ENCODE measurements around the gene IQSEC2. TPM values are rescaled to one million over a fixed set of nuclear protein-coding genes. Genes with fewer than 3 reads are reported as not detected.

The IQSEC2 gene
- under 1 TPM in 1 of 2 donors, not detected in 1; 0.58 TPM for total RNA-seq

DNA sequence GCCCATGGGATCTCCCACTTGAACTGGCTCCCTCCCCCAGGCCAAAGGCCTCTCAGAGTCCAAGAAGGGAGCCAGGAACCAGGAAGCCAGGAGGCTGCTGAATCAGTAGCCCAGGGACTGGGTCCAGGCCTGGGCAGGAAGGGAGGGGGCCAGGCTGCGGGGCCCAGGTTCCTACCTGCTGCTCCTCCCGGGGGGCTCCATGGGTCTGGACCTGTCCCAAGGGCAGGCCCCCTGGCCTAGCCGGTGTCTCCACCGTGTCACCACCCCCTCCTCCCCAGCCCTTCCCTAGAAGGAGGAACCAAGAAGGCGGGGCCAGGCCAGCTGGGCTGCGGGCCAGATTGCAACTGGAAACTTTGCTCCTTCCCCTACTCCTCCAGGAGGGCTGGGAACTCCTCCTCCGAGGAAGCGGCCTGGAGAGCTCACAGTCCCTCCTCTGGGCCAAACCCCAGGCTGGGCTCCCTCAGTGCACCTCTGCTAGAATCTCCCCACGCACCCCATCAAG lies at the start of gene IQSEC2:
Gene IQSEC2 (minus strand): TSS at position 264 of the 502 bp plus-strand sequence.
- peak within 1 kb of the TSS in 1 of 2 donors; percentile 75 for H3K27ac Mint-ChIP-seq
- H3K36me3 Mint-ChIP-seq: no peaks in the 10 kb centered on the region
- H3K9me3 Mint-ChIP-seq: no peaks in the 10 kb centered on the region
- DNase-seq (ENCODE audit: low spot score in 2 of 2) (no peak), ATAC-seq (no peak)

GRCh38 chrX:53330331-53330730 lies 48.9 kb upstream of the IQSEC2 start:
- ATAC-seq (no peak), DNase-seq (ENCODE audit: low spot score in 2 of 2) (no peak)
- no peaks in the 10 kb centered on the region for H3K36me3 Mint-ChIP-seq
- no peaks in the 10 kb centered on the region for H3K9me3 Mint-ChIP-seq
- H3K27ac Mint-ChIP-seq: no peak overlapping the region

- peaks cover 0 to 10% of the 10 kb centered on the region in 2 donors for H3K36me3 Mint-ChIP-seq
- no peak for DNase-seq (ENCODE audit: low spot score in 2 of 2)
- no peak overlapping the region for H3K27ac Mint-ChIP-seq
- H3K9me3 Mint-ChIP-seq: no peaks in the 10 kb centered on the region
- ATAC-seq: peak in 1 of 2 donors; percentile 45
These were observed 43.4 kb upstream of the IQSEC2 start for GRCh38 chrX:53324803-53325202.

DNA sequence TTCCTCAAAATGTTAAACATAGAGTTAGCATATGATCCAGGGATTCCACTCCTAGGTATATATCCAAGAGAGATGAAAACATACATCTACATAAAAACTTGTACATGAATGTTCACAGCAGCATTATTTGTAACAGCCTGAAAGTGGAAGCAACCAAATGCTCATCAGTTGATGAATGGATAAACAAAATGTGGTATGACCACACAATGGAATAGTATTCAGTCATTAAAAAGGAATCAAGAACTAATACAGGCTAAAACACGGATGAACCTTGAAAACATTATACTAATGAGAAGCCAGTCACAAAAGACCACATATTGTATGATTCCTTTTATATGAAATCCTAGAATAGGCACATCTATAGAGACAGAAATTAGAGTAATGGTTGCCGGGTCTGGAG lies 42.7 kb upstream of the IQSEC2 start:
- DNase-seq (ENCODE audit: low spot score in 2 of 2): no peak
- no peak overlapping the region for H3K27ac Mint-ChIP-seq
- H3K36me3 Mint-ChIP-seq: peaks cover 0 to 10% of the 10 kb centered on the region in 2 donors
- H3K9me3 Mint-ChIP-seq: no peaks in the 10 kb centered on the region
- no peak for ATAC-seq

- DNase-seq (ENCODE audit: low spot score in 2 of 2): no peak
- no peak for ATAC-seq
- Mint-ChIP-seq H3K9me3 (no peaks in the 10 kb centered on the region), H3K27ac (no peak overlapping the region), H3K36me3 (peaks cover 0 to 10% of the 10 kb centered on the region in 2 donors)
These were observed 41.8 kb upstream of the IQSEC2 start for GRCh38 chrX:53323196-53323595.

DNA sequence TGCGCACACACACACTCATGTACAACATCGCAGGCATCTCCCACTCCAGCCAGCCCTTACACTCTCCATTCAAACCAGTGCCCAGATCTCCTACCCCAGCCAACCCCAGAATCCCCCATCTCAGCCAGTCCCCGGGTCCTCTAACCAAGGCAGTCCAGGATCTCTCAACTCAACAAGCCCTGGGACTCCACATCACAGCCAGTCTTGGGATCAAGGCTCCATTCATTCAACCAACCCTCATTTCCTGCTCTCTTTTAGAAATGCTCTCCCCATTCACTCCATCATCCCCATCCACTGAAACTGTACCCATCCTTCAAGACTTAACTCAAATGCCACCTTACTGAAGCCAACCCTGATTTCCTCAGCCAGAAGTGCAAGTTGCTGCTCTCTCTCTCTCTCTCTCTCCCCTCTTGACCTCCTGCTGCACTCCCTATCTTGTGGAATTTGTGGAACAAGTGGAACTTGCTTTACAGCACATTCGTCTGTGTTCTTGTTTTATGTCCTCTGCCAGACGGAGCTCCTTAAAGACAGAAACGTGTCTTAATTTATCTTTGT lies 40.6 kb upstream of the IQSEC2 start:
- H3K36me3 Mint-ChIP-seq: peaks cover 0 to 10% of the 10 kb centered on the region in 2 donors
- no peaks in the 10 kb centered on the region for H3K9me3 Mint-ChIP-seq

DNA sequence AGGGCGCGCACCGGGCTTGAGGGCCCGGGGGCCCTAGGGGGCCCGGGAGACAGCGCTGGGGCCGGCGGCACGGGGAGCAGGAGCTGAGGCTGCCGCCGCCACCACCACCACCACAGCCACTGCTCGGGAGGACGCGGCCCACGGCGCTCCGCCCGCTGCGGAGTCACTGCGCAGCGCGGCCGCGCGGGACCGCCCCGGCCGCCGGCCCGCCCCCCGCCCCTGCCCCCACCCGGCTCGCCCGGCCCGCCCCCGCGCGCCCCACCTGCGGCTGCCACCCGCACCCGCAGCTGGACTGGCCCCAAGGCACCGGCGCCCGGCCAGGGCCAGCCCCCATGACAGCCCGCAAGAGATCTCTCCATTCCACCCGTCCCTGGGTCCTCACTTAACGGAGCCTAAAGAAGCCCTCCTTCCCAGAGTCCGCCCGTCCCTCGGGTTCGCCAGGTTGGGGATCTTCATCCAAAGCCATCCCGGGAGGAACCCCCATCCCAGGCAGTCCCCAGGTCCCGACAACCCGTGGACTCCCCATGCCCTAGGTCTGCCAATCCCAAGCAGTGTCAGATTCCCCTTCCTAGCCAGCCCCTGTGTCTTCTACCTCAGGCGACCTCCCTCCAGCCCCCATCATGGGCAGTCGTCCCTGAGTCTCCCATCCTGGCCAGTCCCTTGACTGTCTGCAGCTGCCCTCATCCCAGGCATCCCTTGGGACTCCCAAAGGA lies 40.0 kb upstream of the IQSEC2 start:
- Mint-ChIP-seq H3K9me3 (no peaks in the 10 kb centered on the region), H3K36me3 (peaks cover 0 to 10% of the 10 kb centered on the region in 2 donors), H3K27ac (no peak overlapping the region)
- DNase-seq (ENCODE audit: low spot score in 2 of 2) (no peak), ATAC-seq (peak in 1 of 2 donors; percentile 56)

More for the DNA sequence above, 40.6 kb upstream of the IQSEC2 start:
- H3K27ac Mint-ChIP-seq: no peak overlapping the region
- ATAC-seq: no peak
- no peak for DNase-seq (ENCODE audit: low spot score in 2 of 2)

DNA sequence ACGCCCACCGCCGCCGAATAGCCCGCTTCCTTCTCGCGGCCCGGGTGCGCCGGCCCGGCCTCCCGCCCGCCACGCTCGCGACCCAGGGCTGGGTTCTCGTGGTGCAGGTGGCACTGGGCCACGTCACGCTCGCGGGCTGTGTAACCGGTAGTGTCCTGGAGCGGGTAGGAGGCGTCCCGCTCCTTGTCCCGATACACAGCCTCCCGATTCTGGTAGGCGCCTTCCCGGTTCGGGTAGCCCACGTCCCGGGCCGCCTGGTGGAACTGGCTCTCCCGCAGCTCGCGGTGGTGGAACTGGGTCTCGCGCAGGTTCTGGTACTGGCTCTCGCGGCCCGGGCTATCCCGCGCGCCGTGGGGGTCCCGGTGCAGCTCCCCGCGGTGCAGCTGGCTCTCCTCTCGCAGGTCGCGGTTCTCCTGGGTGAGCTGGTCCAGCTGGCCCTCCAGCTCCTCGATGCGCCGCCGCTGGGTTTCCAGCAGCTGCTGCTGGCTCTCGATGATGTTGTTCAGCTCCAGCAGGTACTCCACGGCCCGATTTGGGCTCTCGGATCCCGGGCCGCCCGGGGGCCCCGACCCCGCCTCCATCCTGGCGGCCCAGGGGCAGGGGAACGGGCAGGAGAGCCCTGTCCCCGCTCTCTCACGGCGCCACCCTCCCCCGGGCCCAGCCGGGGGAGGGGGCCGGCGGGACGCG lies 39.3 kb upstream of the IQSEC2 start:
- no peaks in the 10 kb centered on the region for H3K9me3 Mint-ChIP-seq
- no peak for DNase-seq (ENCODE audit: low spot score in 2 of 2)
- ATAC-seq: peak; percentile 46 to 50
- peaks cover 0 to 10% of the 10 kb centered on the region in 2 donors for H3K36me3 Mint-ChIP-seq
- H3K27ac Mint-ChIP-seq: no peak overlapping the region

DNA sequence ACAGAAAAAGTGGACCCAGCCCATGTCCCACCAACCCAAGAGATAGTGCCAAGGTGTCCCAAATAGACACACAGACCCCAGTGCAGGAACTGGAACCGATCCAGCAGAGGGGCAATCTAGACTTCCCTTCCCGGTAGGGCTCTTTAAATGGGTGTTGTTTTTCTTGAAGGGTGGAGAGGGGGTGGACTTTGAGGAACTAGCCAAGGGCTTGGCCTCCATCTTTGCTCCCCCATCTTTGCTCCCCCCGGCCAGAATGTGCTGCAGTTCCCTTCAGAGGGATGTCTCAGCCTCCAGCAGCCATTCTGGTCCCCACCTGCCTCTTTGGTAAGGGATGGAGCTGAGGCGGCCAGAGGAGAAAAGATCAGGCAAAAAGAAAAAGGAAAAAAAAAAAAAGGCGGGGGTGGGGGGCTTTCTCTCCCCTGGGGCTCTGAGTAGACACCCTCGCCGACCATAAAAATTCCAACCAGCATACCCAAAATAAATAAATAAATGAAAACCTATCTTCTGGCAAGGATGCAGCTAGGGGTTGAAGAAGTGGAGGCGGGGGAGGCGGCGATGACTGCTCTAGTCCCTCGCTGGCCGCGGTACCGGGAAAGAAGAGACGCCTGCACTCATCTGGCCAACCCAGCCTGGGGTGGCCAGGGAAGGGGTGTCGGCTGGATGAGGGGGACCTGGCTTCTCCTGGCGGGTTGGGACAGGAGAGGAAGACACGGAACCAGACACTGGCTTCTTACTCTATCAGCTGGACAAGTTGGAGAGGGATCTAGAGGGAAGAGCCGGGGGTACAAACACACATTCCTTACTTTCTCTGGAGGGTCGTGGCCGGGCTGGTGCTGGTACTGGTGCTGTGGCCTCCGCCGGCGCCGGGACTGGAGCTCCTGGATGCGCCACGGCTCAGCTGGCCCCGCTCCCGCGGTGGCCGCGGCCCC lies 38.5 kb upstream of the IQSEC2 start:
- peak overlapping the region in 1 of 2 donors; percentile 60 for H3K27ac Mint-ChIP-seq
- no peaks in the 10 kb centered on the region for H3K9me3 Mint-ChIP-seq
- no peak for ATAC-seq
- no peak for DNase-seq (ENCODE audit: low spot score in 2 of 2)
- peaks cover 0 to 10% of the 10 kb centered on the region in 2 donors for H3K36me3 Mint-ChIP-seq

GRCh38 chrX:53318766-53319353 lies 37.5 kb upstream of the IQSEC2 start:
- ATAC-seq (no peak), DNase-seq (ENCODE audit: low spot score in 2 of 2) (no peak)
- peaks cover 0 to 10% of the 10 kb centered on the region in 2 donors for H3K36me3 Mint-ChIP-seq
- no peaks in the 10 kb centered on the region for H3K9me3 Mint-ChIP-seq
- no peak overlapping the region for H3K27ac Mint-ChIP-seq

- Mint-ChIP-seq H3K9me3 (no peaks in the 10 kb centered on the region), H3K36me3 (peaks cover 0 to 10% of the 10 kb centered on the region in 2 donors), H3K27ac (no peak overlapping the region)
- peak in 1 of 2 donors; percentile 73 for DNase-seq (ENCODE audit: low spot score in 2 of 2)
- ATAC-seq: peak; percentile 81 to 86
These were observed 36.1 kb upstream of the IQSEC2 start for GRCh38 chrX:53317365-53318069.

GRCh38 chrX:53316860-53317237 lies 35.5 kb upstream of the IQSEC2 start:
- no peaks in the 10 kb centered on the region for H3K9me3 Mint-ChIP-seq
- H3K27ac Mint-ChIP-seq: no peak overlapping the region
- DNase-seq (ENCODE audit: low spot score in 2 of 2) (no peak), ATAC-seq (no peak)
- peaks cover 0 to 4% of the 10 kb centered on the region in 2 donors for H3K36me3 Mint-ChIP-seq

DNA sequence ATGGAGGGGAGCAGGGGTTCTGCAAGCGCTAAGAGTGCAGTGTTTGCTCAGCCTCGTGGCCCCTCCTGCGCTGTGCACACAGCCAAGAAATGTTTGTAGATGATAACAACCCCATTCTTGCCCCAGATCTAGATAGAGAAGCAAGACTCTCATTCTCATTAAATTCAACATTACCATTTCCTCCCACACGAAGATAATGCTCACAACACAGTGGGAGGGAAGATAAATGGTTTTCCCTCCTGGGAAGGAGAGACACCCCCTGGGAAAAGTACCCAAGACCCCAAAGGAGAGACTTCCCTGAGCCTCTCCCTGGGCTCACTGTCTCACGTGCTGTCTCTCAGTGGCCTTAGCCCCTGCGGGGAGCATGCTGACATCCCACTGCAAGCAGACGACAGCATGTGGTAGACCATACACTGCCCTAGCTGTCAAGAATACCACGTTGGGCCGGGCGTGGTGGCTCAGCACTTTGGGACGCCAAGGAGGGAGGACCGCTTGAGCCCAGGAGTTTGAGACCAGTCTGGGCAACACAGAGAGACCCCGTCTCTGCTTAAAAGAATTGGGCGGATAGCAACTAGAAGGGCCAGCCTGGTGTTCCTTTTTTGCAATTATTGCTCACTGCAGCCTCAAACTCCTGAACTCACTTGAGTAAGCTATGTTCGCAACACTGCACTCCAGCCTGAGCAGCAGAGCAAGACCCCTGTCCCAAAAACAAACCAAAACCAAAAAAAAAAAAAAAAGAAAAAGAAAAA lies 34.9 kb upstream of the IQSEC2 start:
- H3K9me3 Mint-ChIP-seq: no peaks in the 10 kb centered on the region
- DNase-seq (ENCODE audit: low spot score in 2 of 2) (no peak), ATAC-seq (no peak)
- H3K27ac Mint-ChIP-seq: no peak overlapping the region
- no peaks in the 10 kb centered on the region for H3K36me3 Mint-ChIP-seq

GRCh38 chrX:53313728-53314105 lies 32.3 kb upstream of the IQSEC2 start:
- Mint-ChIP-seq H3K36me3 (no peaks in the 10 kb centered on the region), H3K9me3 (no peaks in the 10 kb centered on the region), H3K27ac (no peak overlapping the region)
- no peak for ATAC-seq
- no peak for DNase-seq (ENCODE audit: low spot score in 2 of 2)

All from activated naive CD4-positive, alpha-beta T cell treated with anti-CD3 and anti-CD28 coated beads, Interleukin-2, amount 50 U/mL, for 72 hours (primary cell).